MCF 10A (cell line): ENCODE measurements around the gene PSAP. TPM values are rescaled to one million over a fixed set of nuclear protein-coding genes. Genes with fewer than 3 reads are reported as not detected.

Experiments
- BruUV-seq: library from RNA; stranded (reverse); fragments of 400-500 nt; replicated peaks from 2 replicates; lab custom pipeline; 2021; lab: Mats Ljungman, UMichigan
- CTCF ChIA-PET: fragments of 300-600 bp; sonication (Branson Sonifier 250); formaldehyde crosslinking; extraction: SDS; loops from one replicate; lab custom pipeline; 2021; ENCODE audit warnings: antibody characterized with exemption, inconsistent platforms; lab: Yijun Ruan, JAX
- POLR2A ChIA-PET: fragments of 300-600, 350-650 bp; sonication (Branson Sonifier 250); formaldehyde crosslinking; extraction: SDS; loops from one replicate; lab custom pipeline; 2020; ENCODE audit warnings: antibody characterized with exemption, inconsistent platforms; lab: Yijun Ruan, JAX
- DNase-seq: peaks from one replicate; pipeline ENCODE4 v3.0.0-alpha.2; 2018; ENCODE audit not compliant: unreplicated experiment
- H3K27ac Mint-ChIP-seq: one replicate; pipeline ENCODE4 v1.8.0; 2022; ENCODE audit warnings: mild to moderate bottlenecking, low read depth, mixed read lengths; ENCODE audit not compliant: unreplicated experiment
- H3K27me3 Mint-ChIP-seq: one replicate; pipeline ENCODE4 v1.8.0; 2022; ENCODE audit warnings: mixed read lengths; ENCODE audit not compliant: insufficient read depth, unreplicated experiment
- H3K36me3 Mint-ChIP-seq: one replicate; pipeline ENCODE4 v1.8.0; 2022; ENCODE audit warnings: mild to moderate bottlenecking, moderate library complexity, mixed read lengths; ENCODE audit not compliant: insufficient read depth, unreplicated experiment
- H3K4me1 Mint-ChIP-seq: one replicate; pipeline ENCODE4 v1.8.0; 2022; ENCODE audit warnings: mixed read lengths; ENCODE audit not compliant: insufficient read depth, unreplicated experiment
- H3K4me3 Mint-ChIP-seq: one replicate; pipeline ENCODE4 v1.8.0; 2022; ENCODE audit warnings: mild to moderate bottlenecking, moderate library complexity, mixed read lengths; ENCODE audit not compliant: unreplicated experiment
- H3K9me3 Mint-ChIP-seq: one replicate; pipeline ENCODE4 v1.8.0; 2022; ENCODE audit warnings: mixed read lengths; ENCODE audit not compliant: unreplicated experiment
- CTCF ChIP-seq: fragments of 200-600 bp; IDR thresholded peaks from one replicate; pipeline ENCODE4 v1.8.0; 2022; ENCODE audit warnings: antibody characterized with exemption, mild to moderate bottlenecking; ENCODE audit not compliant: unreplicated experiment
- intact Hi-C: fragments of 100-400 bp; cut with micrococcal nuclease; formaldehyde crosslinking; loops from 2 replicates; pipeline ENCODE4 v1.14.1; 2022
- total RNA-seq: library from RNA; stranded (reverse); gene quantifications from 2 replicates; pipeline ENCODE4 v1.2.3, GENCODE V29; 2022

Gene PSAP
- total RNA-seq, 1 experiment from 2014 or later: 506 TPM

GRCh38 chr10:71779641-71780040 is 71.4 kb downstream of the PSAP start:
- Mint-ChIP-seq H3K9me3 (no peaks in the 10 kb centered on the region), H3K4me1 (peaks cover under 1% of the 10 kb centered on the region), H3K36me3 (no peaks in the 10 kb centered on the region), H3K27ac (no peak overlapping the region), H3K27me3 (no peaks in the 10 kb centered on the region), H3K4me3 (no peak overlapping the region)
- intact Hi-C loops: no loop called here
- no peak for TF ChIP-seq CTCF
- BruUV-seq: no TSS peak
- ChIA-PET CTCF (interaction anchor here (0.9 kb wide), 1 partner anchor 15 kb away, joined by 3 read pairs; no protein-coding TSS in a partner anchor), POLR2A (no interaction called here)
- no peak for DNase-seq

GRCh38 chr10:71778071-71778825 is 72.8 kb downstream of the PSAP start:
- no peak overlapping the region for H3K4me3 Mint-ChIP-seq
- peaks cover 12% of the 10 kb centered on the region for H3K4me1 Mint-ChIP-seq
- no peaks in the 10 kb centered on the region for H3K27me3 Mint-ChIP-seq
- CTCF ChIA-PET: no interaction called here
- intact Hi-C loops: no loop called here
- H3K9me3 Mint-ChIP-seq: no peaks in the 10 kb centered on the region
- no peak overlapping the region for H3K27ac Mint-ChIP-seq
- no peaks in the 10 kb centered on the region for H3K36me3 Mint-ChIP-seq
- POLR2A ChIA-PET: no interaction called here
- no TSS peak for BruUV-seq
- no peak for DNase-seq
- TF ChIP-seq CTCF: no peak

- Mint-ChIP-seq H3K9me3 (no peaks in the 10 kb centered on the region), H3K36me3 (no peaks in the 10 kb centered on the region), H3K27me3 (no peaks in the 10 kb centered on the region), H3K27ac (no peak overlapping the region), H3K4me3 (no peak overlapping the region), H3K4me1 (peaks cover 13% of the 10 kb centered on the region)
- no peak for TF ChIP-seq CTCF
- DNase-seq: no peak
- ChIA-PET POLR2A (interaction anchor here (0.6 to 1.6 kb wide), 2 partner anchors 11 to 28 kb away, joined by 3 to 4 read pairs; no protein-coding TSS in a partner anchor), CTCF (no interaction called here)
- intact Hi-C loops: no loop called here
- no TSS peak for BruUV-seq
Measured at GRCh38 chr10:71777213-71777985, 73.7 kb downstream of the PSAP start.

- POLR2A ChIA-PET: interaction anchor here (1.6 kb wide), 1 partner anchor 10 kb away, joined by 4 read pairs; no protein-coding TSS in a partner anchor
- H3K27me3 Mint-ChIP-seq: no peaks in the 10 kb centered on the region
Measured at GRCh38 chr10:71776481-71776925, 74.5 kb downstream of the PSAP start.

More at GRCh38 chr10:71776481-71776925, 74.5 kb downstream of the PSAP start:
- no peak for TF ChIP-seq CTCF
- CTCF ChIA-PET: interaction anchor here (0.7 kb wide), 1 partner anchor 1463 kb away, joined by 3 read pairs; no protein-coding TSS in a partner anchor
- no peaks in the 10 kb centered on the region for H3K36me3 Mint-ChIP-seq
- DNase-seq: no peak
- BruUV-seq: no TSS peak
- H3K9me3 Mint-ChIP-seq: no peaks in the 10 kb centered on the region
- H3K27ac Mint-ChIP-seq: no peak overlapping the region
- H3K4me1 Mint-ChIP-seq: peaks cover 19% of the 10 kb centered on the region
- H3K4me3 Mint-ChIP-seq: no peak overlapping the region
- intact Hi-C loops: no loop called here
